HG02981 (cell line): ENCODE data around the gene INAFM1.

Experiments
- ATAC-seq: cut with Tn5 transposase; IDR thresholded peaks from one replicate; pipeline ENCODE4 v1.9.1; 2021; ENCODE audit warnings: mild to moderate bottlenecking, moderate library complexity; ENCODE audit not compliant: unreplicated experiment

INAFM1 gene

GRCh38 chr19:47309038-47309437 lies 34.4 kb downstream of the INAFM1 start:
- ATAC-seq: no peak

DNA sequence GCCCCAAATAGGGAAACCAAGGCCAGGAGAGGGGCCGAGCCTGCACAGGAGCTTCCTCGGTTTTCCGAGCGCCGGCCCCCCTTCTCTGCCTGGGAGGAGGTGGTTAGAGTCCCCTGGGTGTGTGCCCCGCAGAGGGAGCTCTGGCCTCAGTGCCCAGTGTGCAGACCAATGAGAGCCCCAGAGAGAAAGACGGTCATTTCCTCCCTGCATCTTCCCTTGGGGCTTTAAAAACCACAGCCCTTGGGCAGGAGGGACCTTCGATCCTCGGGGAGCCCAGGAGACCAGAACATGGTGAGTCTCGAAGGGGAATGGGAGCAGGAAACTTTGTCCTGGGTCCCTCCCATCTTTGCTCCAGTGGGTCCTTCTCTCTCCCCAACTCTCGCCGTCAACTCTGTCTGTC lies 34.9 kb downstream of the INAFM1 start, which contains the start of gene C5AR1:
Gene C5AR1, plus strand, starts transcription at position 254 of the 400 bp plus-strand sequence. Its CDS starts 35 bp downstream, at position 289.
- ATAC-seq: no peak

DNA sequence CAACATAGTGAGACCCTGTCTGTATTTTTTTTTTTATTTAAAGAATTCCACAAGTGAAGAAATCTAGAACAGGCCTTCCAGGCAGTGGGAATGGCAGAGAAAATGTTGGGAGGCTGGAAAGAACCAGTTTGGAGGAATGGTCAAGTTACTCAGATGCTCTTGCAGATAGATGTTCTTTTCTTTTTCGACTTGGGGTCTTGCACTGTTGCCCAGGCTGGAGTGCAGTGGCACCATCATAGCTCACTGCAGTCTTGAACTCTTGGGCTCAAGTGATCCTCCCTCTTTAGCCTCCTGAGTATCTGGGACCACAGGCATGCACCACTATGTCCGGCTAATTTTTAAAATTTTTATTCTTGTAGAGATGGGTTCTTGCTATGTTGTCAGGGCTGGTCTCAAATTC lies 35.6 kb downstream of the INAFM1 start:
- ATAC-seq: no peak

DNA sequence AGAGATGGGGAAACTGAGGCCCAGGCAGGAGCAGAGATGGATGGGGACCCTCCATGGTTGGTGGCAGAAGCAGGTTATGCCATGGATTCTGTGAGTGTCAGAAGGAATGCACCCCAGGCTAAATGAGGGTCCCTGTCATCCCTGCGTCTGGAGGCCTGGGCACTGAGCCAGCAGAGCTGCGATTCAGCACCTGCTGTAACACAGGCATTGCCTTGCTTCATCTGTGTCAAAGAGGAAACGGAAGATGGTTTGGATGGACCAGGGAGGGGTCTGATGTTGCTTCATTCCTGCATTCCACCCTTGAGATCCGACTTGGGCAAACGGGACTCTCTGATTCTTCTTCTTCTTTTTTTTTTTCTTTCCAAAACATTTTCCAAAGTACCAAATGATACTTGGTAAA lies 36.1 kb downstream of the INAFM1 start:
- ATAC-seq: no peak

DNA sequence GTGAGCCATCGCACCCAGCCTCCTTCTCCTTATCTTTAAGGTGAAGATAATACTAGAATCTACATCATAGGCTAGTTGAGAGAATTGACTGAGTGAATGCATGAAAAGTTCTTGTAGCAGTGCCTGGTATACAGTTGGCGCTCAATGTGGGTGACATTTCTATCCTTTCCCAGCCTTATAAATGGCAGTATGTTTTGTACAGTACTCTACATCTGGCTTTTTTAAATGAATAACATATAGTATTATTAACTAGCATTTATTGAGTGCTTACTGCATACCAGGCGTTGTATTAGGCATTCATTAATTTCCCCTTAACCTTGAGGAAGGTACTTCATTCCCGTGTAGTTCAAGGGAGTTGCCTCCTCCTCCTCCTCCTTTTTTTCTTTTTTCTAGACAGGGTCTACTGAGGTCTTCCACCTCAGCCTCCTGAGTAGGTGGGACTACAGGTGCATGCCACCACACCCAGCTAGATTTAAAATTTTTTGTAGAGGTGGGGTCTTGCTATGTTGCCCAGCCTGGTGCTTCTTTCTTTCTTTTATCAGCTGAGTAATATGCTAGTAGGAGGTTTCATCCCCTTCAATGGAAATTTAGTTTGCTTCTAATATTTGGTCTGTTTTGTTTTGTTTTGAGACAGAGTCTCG lies 37.8 kb downstream of the INAFM1 start:
- ATAC-seq: no peak

DNA sequence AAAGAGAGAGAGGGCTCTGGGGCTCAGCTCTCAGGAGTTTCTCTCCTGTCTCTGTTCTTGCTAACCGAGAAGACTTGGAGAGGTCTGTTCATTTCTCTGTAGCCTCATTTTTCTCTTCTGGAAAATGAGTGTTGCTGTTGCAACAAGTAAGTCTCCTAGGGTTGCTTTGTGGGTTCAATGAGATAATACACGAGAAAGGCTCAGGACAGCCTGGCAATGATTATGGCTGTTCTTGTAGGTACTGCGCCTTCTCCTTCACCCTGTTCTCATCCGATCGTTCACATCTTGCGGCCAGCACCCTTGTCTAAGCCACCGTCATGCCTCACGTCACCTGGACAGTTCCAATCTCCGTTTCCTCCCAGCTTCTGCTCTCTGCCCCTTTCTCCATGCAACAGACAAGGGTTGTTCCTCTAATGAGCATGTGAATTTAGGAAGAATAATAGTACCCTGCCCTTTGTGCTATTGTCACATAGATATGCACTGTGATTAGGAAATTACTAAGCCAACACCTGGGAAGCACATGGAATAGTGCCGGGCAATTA lies 39.1 kb downstream of the INAFM1 start:
- no peak for ATAC-seq

DNA sequence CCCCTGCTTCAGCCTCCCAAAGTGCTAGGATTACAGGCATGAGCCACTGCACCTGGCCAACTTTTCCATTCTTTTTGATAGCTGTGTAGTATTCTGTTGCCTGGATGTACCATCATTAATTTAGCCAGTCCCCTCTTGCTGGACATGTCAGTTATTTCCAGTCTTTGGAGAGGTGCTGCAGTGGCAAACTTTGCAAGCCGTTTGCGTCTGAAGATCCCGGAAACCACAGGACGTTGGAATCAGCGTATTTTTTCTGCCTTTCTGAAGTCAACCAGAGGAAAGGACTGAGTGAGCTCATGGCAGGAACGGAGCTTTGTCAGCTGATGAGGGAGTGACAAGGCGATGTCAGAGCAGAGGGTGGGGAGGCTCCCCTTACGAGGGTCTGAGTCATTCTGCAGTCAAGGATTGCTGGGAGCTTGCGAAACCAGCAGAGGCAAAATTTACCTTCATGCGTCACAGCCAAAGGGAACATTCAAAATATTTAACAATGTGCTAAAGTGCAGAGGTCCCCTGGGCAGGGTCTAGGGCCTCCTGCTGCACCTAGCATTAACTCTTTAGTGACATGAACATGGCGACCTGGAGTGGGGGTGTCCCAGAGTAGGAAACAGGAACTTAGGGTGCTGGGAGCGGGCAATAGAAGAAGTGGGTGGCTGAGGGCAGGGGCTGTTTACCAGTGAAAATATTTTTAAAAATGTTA lies 40.6 kb downstream of the INAFM1 start:
- ATAC-seq: no peak

DNA sequence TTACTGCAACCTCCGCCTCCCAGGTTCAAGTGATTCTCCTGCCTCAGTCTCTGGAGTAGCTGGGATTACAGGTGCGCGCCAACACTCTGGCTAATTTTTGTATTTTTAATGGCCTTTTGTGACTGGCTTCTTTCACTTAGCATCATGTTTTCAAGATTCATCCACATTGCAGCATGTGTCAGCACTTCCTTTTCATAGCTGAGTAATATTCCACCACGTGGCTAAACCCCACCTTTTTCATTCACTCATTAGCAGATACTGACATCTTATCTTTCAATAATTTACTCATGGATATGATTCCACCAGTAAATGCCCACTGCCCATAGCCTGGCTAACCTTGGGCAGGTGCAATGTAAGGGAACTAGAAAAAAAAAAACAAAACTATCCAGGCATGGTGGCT lies 41.8 kb downstream of the INAFM1 start:
- ATAC-seq: no peak

- no peak for ATAC-seq
These were observed 45.5 kb downstream of the INAFM1 start for GRCh38 chr19:47319923-47320871.

DNA sequence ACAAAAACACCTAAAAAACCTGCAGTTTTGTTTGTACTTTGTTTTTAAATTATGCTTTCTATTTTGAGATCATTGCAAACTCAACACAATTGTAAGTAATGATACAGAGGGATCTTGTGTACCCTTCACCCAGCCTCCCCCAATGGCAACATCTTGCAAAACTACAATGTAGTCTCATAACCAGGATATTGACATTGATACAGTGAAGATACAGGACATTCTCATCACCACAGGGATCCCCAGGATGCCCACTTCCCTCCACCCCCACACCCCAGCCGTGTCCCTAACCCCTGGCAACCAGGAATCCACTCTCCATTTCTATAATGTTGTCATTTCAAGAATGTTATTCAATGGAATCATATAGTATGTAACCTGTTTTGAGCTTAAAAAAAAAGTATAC lies 46.9 kb downstream of the INAFM1 start:
- ATAC-seq: no peak

DNA sequence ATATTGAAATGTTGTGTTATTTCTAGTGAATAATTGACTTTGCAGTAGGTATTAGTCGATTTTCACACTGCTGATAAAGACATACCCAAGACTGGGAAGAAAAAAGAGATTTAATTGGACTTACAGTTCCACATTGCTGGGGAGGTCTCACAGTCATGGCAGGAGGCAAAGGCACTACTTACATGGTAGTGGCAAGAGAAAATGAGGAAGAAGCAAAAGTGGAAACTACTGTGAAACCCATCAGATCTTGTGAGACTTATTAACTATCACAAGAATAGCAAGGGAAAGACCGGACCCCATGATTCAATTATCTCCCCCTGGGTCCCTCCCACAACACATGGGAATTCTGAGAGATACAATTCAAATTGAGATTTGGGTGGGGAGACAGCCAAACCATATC lies 47.4 kb downstream of the INAFM1 start:
- no peak for ATAC-seq

- ATAC-seq: no peak
These were observed 48.7 kb downstream of the INAFM1 start for GRCh38 chr19:47323409-47323808.

GRCh38 chr19:47323872-47324271 lies 49.2 kb downstream of the INAFM1 start:
- ATAC-seq: no peak

- no peak for ATAC-seq
These were observed 49.8 kb downstream of the INAFM1 start for GRCh38 chr19:47324502-47324901.
